ENCODE results near the gene TIMP1. TPM values are rescaled to one million over a fixed set of nuclear protein-coding genes. Genes with fewer than 3 reads are reported as not detected.
"Not testable (repeated sequence)": the region's sequence is repeated elsewhere in the genome, so short reads cannot be mapped to it uniquely, and the experiment has no call there.

Gene TIMP1
- total RNA-seq, 1 experiment from 2014 or later, result 62.8 TPM

DNA sequence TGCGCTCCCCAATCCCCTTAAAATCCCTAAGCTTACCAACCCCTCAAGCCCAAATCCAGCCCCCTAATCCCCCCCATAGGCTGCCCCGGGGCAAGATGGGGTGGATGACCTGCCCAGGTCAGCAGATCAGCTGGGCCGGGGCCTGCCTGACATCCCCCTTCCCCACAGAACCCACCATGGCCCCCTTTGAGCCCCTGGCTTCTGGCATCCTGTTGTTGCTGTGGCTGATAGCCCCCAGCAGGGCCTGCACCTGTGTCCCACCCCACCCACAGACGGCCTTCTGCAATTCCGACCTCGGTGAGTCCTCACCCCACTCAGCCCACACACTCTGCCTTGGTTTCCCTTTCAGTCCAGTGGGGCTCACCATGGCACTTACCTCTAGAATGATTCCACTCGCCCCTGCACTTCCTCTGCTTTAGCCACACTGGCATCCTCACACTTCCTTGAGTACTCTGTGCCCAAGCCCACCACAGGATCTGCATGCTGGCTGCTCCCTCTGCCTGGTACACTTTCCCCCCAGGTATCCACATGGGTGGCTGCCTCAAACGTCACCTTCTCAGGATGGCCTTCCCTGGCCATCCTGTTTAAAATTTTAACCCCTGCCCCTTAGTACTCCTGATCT lies 1.1 kb downstream of the TIMP1 start:
- no peak overlapping the region for H3K4me3 ChIP-seq
- H3K36me3 ChIP-seq, result no peaks in the 10 kb centered on the region
- no peaks in the 10 kb centered on the region for H3K4me1 ChIP-seq
- no peak for DNase-seq
- H3K27ac ChIP-seq, result no peak overlapping the region
- no peaks in the 10 kb centered on the region for H3K9me3 ChIP-seq (replicated peaks)
- no peaks in the 10 kb centered on the region for H3K27me3 ChIP-seq

DNA sequence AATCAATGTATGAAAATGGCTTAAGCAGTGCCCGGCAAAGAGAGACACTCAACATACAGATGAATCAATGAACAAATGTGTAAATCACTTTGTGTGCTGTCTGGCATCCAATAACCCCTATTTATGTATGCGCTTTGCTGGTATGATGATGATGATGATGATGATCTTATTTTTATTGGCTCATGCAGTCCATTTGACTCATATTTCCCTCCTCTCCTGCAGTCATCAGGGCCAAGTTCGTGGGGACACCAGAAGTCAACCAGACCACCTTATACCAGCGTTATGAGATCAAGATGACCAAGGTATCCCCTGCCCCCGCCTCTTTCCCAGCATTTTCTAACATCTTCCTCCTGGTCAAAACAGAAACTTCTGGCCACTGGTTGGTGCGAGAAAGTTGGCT lies 2.5 kb downstream of the TIMP1 start:
- no peak overlapping the region for H3K27ac ChIP-seq
- DNase-seq, result no peak
- H3K36me3 ChIP-seq, result no peaks in the 10 kb centered on the region
- H3K27me3 ChIP-seq, result no peaks in the 10 kb centered on the region
- no peak overlapping the region for H3K4me3 ChIP-seq
- no peaks in the 10 kb centered on the region for H3K4me1 ChIP-seq
- H3K9me3 ChIP-seq (replicated peaks), result no peaks in the 10 kb centered on the region

DNA sequence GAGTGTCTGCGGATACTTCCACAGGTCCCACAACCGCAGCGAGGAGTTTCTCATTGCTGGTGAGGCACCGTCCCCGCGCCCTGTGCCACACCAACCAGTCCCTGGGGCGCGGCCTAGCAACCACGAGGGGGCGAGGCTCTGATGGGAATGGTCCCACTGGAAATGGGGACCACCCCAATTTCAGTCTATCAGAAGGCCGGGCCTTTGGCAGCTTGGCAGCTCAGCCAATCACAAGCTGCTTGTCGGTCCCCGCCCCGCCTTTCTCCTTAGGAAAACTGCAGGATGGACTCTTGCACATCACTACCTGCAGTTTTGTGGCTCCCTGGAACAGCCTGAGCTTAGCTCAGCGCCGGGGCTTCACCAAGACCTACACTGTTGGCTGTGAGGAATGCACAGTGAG lies 3.0 kb downstream of the TIMP1 start:
- no peak for DNase-seq

DNA sequence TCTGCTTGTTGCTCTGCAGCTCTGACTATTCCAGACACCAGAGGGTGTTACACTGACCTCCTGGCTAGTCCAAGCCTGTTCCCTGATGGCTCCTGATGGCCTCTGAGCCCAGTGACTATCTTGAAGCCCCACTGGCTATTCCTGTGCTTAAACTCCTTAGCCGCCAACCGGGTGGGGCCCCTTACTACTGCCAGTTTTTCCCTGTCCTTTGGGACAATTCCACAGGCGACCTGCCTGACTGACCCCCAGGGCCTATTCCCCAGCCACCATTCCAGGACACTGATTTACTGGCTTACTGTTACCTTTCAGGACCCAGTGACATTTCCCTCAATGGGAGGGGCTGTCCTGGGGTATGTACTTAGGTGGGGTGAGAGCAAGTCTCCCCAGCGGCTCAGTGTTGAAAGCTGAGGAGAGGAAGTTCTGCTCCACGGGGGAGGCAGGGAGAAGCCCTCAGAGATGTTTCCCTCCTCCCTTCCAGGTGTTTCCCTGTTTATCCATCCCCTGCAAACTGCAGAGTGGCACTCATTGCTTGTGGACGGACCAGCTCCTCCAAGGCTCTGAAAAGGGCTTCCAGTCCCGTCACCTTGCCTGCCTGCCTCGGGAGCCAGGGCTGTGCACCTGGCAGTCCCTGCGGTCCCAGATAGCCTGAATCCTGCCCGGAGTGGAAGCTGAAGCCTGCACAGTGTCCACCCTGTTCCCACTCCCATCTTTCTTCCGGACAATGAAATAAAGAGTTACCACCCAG lies 4.0 kb downstream of the TIMP1 start:
- H3K4me1 ChIP-seq, result no peaks in the 10 kb centered on the region
- no peak overlapping the region for H3K27ac ChIP-seq
- no peaks in the 10 kb centered on the region for H3K9me3 ChIP-seq (replicated peaks)
- no peak for DNase-seq
- no peaks in the 10 kb centered on the region for H3K27me3 ChIP-seq
- H3K36me3 ChIP-seq, result no peaks in the 10 kb centered on the region
- no peak overlapping the region for H3K4me3 ChIP-seq

More for the DNA sequence above, 3.0 kb downstream of the TIMP1 start:
- Histone ChIP-seq H3K27me3 (no peaks in the 10 kb centered on the region), H3K4me1 (no peaks in the 10 kb centered on the region), H3K9me3 (replicated peaks) (no peaks in the 10 kb centered on the region), H3K27ac (no peak overlapping the region), H3K36me3 (no peaks in the 10 kb centered on the region), H3K4me3 (no peak overlapping the region)

DNA sequence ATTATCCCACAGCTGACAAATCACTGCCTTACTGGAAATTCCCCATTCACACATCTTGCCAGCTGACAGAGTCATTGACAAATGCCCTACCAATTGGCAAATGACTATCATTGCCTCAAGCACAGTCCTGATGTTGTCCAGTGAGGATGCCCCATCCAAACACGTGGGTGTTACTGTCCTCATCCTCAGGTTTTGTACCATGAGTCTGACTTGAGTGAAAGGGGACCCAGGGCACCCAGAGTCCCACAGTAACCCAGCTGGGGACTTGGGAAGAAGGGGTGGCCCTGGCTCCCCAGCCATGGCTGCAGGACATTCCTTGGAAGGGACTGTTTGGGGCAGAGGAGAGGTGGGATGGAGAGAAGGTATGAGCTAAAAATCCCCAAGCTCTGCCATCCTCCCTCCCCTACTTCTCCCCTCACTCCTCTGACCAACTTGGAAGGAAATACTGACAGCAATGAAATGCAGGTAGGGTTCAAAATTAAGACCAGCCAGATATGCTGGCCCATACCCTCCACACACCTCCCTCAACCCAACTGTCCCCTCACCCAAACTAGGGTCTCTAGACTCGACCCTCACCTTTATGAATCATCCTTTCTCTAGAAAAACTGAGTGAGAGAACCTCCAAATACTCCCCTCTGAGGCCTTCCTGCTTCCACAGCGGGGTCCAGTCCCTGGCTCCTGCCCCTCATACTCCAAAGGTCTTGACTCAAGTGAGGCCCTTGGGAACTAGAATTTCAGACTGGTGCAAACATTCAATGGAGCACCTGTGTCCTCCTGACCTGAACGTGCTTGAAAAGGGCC lies 5.1 kb downstream of the TIMP1 start:
- no peaks in the 10 kb centered on the region for H3K9me3 ChIP-seq (replicated peaks)
- no peak overlapping the region for H3K27ac ChIP-seq
- no peaks in the 10 kb centered on the region for H3K27me3 ChIP-seq
- H3K36me3 ChIP-seq, result no peaks in the 10 kb centered on the region
- no peak for DNase-seq
- H3K4me3 ChIP-seq, result no peak overlapping the region
- H3K4me1 ChIP-seq, result no peaks in the 10 kb centered on the region

DNA sequence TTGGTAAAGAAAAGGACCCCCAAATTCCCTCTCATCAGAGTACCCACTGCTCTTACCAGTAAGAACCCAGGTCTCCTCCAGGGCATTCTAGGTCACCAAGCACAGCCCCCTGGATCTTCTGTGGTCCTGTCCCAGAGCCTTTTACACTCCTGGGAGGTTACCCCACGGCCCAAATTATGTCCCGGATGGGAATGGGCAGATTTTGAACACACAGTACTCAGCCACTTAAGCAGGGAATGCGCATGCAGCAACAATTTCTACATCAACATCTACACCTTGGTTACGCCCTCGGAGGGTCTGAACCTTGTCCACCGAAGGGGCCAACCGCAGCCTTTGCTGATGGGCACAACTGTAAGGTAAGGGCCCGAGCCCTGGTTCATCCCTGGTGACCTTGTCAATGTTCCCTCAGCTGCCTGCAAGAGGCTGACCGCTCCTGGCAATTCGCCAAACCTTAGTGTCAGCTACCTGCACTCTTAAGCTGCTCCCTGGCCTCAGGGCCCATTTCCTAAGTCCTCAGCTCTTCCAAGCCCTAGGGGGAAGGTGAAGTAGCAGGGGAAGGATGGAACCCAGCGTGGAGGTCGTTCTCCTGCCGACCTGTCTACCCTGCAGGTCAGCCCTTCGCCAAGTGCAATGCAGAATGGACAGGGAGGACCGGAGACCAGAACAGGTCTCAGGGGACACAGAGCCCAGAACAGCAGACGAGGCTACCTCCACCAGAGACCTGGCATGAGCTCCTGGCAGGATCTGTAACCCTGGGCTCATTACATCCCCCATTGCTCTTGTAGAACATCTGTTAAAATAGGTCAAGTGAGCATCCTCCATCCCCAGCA lies 5.9 kb downstream of the TIMP1 start:
- Histone ChIP-seq H3K9me3 (replicated peaks) (no peaks in the 10 kb centered on the region), H3K27ac (no peak overlapping the region), H3K36me3 (no peaks in the 10 kb centered on the region), H3K27me3 (no peaks in the 10 kb centered on the region), H3K4me1 (no peaks in the 10 kb centered on the region), H3K4me3 (no peak overlapping the region)
- no peak for DNase-seq

DNA sequence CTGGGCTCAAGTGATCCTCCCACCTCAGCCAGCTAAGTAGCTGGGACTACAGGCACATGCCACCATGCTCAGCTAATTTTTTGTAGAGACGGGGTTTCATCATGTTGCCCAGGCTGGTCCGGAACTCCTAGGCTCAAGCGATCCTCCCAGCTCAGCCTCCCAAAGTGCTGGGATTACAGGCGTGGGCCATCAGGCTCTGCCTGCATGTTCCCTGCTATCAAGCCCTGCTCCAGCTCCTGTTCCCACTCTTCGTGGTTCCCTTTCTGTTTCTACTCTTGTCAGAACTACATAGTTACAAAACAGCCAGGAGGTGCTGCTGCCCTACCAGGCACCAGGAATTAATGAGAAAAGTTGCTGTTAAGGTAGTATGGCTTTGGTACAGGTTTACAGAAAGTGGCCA lies 8.7 kb downstream of the TIMP1 start:
- no peak overlapping the region for H3K27ac ChIP-seq
- no peak overlapping the region for H3K4me3 ChIP-seq
- DNase-seq, result no peak
- H3K27me3 ChIP-seq, result no peaks in the 10 kb centered on the region
- no peaks in the 10 kb centered on the region for H3K9me3 ChIP-seq (replicated peaks)
- no peaks in the 10 kb centered on the region for H3K4me1 ChIP-seq
- H3K36me3 ChIP-seq, result no peaks in the 10 kb centered on the region

DNA sequence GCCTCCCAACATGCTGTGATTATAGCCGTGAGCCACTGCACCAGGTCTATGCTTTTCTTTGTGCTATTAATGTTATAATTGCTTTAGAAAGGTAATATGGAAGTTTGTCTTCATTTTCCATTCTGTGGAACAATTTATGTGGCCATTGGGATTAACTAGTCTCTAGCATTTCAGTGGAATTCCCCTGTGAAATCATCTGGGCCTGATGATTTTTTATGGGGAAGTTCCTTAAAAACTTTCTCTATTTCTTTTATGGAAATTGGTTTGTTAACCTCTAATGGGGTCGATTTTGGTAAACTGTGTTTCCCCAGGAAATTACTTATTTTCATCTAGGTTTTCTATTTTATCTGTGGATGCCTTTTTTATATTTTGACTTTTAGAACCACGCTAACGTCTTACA lies 11.3 kb downstream of the TIMP1 start:
- H3K9me3 ChIP-seq (replicated peaks), result no peaks in the 10 kb centered on the region
- DNase-seq, result no peak
- H3K4me1 ChIP-seq, result no peaks in the 10 kb centered on the region
- H3K27me3 ChIP-seq, result no peaks in the 10 kb centered on the region
- H3K27ac ChIP-seq, result no peak overlapping the region
- H3K4me3 ChIP-seq, result no peak overlapping the region
- no peaks in the 10 kb centered on the region for H3K36me3 ChIP-seq

DNA sequence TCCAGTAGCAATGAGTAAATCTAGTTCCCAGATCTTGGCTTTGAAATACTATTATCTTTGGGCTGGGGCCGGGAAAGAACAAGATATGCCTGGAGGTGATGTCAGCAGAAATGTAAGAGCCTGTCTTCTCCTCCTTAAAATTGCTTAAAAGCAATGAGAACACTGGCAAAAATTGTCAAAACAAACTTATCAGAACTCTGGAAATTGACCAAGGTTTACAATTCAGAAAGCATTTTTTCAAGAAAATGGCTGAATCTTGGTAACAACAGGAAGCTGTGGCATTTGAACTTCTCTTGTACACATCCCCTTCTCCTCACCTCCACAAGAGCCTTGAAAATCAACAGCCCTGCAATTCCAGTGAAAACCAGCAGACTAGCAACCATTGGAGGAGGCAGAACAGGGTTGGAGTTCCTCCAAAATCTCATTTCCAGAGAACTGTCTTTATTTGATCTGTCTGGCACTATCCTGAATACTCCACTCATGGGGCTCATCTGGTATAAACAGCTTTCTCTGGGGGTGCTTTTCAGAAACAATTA lies 13.5 kb downstream of the TIMP1 start:
- Histone ChIP-seq H3K27ac (no peak overlapping the region), H3K4me3 (no peak overlapping the region), H3K27me3 (no peaks in the 10 kb centered on the region), H3K4me1 (no peaks in the 10 kb centered on the region), H3K36me3 (no peaks in the 10 kb centered on the region), H3K9me3 (replicated peaks) (no peaks in the 10 kb centered on the region)
- DNase-seq, result no peak

DNA sequence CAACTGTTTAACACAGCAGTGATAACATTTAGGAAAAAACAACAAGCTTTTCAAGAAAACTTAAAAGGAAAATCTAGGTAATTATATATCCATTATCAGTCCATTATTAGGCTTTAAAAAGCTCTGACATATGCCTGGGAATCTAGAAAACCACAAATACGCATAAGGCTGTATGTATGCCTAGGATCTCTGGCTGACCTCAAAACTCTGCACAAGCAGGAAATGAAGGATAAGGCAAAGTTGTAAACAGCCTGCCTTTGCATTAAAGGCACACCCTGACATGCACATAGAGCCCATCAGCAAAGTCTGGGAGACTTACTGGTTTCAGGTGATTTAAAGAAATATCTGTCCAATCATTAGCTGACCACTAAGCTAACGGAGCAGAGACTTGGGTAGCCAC lies 14.0 kb downstream of the TIMP1 start:
- H3K9me3 ChIP-seq (replicated peaks), result no peaks in the 10 kb centered on the region
- DNase-seq, result no peak
- H3K36me3 ChIP-seq, result no peaks in the 10 kb centered on the region
- no peaks in the 10 kb centered on the region for H3K4me1 ChIP-seq
- no peaks in the 10 kb centered on the region for H3K27me3 ChIP-seq
- no peak overlapping the region for H3K4me3 ChIP-seq
- H3K27ac ChIP-seq, result no peak overlapping the region

DNA sequence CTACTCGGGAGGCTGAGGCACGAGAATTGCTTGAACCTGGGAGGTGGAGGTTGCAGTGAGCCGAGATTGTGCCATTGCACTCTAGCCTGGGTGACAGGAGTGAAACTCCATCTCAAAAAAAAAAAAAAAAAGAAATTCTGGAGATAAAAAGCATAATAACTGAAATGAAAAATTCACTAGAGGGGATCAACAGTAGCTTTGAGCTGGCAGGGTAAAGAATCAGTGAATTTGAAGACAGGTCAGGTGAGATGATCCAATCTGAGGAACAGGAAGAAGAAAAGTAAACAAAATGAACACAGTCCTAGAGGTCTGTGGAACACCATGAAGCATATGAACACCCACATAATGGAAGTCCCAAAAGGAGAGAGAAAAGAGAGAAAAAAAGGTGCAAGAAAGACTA lies 15.0 kb downstream of the TIMP1 start:
- no peak for DNase-seq
- Histone ChIP-seq H3K4me1 (no peaks in the 10 kb centered on the region), H3K27ac (no peak overlapping the region), H3K27me3 (no peaks in the 10 kb centered on the region), H3K9me3 (replicated peaks) (no peaks in the 10 kb centered on the region), H3K36me3 (no peaks in the 10 kb centered on the region), H3K4me3 (no peak overlapping the region)

DNA sequence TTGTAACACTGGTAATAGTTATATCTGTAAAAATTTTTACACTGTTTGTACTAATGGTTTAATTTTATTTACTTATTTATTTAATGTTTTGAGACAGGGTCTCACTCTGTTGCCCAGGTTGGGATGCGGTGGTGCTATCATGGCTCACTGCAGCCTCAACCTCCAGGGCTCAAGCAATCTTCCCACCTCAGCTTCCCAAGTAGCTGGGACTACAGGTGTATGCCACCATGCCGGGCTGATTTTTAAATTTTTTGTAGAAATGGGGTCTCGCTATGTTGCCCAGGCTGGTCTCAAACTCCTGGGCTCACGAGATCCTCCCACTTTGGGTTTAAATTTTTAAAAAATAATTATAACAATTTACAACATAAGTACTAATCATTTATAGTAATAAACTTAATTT lies 20.9 kb downstream of the TIMP1 start:
- not testable (repeated sequence) for H3K36me3 ChIP-seq; H3K4me1 ChIP-seq; DNase-seq; H3K27ac ChIP-seq; H3K27me3 ChIP-seq; H3K4me3 ChIP-seq; H3K9me3 ChIP-seq (replicated peaks)

DNA sequence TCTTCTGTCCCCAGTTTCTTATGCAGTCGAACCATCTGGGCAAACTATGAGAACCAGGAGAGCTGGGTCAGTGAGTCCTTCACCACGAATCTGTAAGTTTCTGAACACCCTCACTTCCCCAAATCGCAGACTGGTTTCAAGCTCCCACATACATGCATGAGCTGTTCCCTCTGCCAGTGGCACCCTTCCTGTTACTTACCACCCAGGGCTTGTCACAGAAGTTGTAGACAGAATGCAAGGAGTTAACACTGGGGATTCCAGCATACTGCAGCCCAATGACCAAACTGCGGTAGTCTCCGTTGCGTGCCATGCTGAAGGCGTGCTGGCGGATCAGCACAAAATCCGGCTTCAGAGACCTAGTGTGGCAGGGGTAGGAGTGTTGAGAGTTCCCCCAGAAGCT lies 22.8 kb downstream of the TIMP1 start:
- H3K4me1 ChIP-seq, result no peaks in the 10 kb centered on the region

DNA sequence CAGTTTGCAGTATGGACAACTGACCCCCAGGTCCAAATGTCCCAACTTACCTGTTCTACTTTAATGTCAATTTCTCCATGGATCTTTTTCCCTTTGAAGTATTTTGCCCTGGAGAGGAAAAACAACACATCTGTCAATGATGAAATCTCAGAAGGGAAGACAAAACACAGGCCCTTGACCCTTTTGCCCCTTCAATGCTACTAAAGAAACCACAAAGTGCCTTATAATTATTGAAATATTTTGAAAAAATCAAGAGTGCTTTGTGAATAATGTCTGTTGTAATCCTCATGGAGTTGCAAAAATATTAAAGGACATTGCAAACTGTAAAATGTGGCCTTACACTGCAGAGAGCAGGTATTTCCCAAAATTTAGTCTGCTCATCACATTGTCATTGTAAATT lies 24.9 kb downstream of the TIMP1 start:
- DNase-seq, result no peak
- H3K27me3 ChIP-seq, result no peaks in the 10 kb centered on the region
- no peak overlapping the region for H3K27ac ChIP-seq

More for the DNA sequence above, 22.8 kb downstream of the TIMP1 start:
- Histone ChIP-seq H3K27me3 (no peaks in the 10 kb centered on the region), H3K27ac (no peak overlapping the region), H3K4me3 (no peak overlapping the region), H3K36me3 (no peaks in the 10 kb centered on the region), H3K9me3 (replicated peaks) (no peaks in the 10 kb centered on the region)
- DNase-seq, result no peak

More for the DNA sequence above, 24.9 kb downstream of the TIMP1 start:
- Histone ChIP-seq H3K4me3 (no peak overlapping the region), H3K9me3 (replicated peaks) (no peaks in the 10 kb centered on the region), H3K36me3 (no peaks in the 10 kb centered on the region), H3K4me1 (no peaks in the 10 kb centered on the region)

Data from SJCRH30 (cell line).